GM21447 (cell line): Measurements from ENCODE around the gene CCT8L2.
"Not testable (repeated sequence)": the region's sequence is repeated elsewhere in the genome, so short reads cannot be mapped to it uniquely, and the experiment has no call there.

Experiments used
- ATAC-seq: cut with Tn5 transposase; IDR thresholded peaks from one replicate; pipeline ENCODE4 v1.9.1; 2021; ENCODE audit not compliant: unreplicated experiment

The CCT8L2 gene

GRCh38 chr22:16559996-16560395, 32.6 kb downstream of the CCT8L2 start:
- not testable (repeated sequence) for ATAC-seq

GRCh38 chr22:16559056-16559955, 33.3 kb downstream of the CCT8L2 start:
- ATAC-seq, result no peak

GRCh38 chr22:16558376-16558945, 34.1 kb downstream of the CCT8L2 start:
- not testable (repeated sequence) for ATAC-seq

GRCh38 chr22:16557511-16557910, 35.1 kb downstream of the CCT8L2 start:
- ATAC-seq, result not testable (repeated sequence)

- not testable (repeated sequence) for ATAC-seq
Observed at GRCh38 chr22:16555077-16555994, 37.3 kb downstream of the CCT8L2 start.

- ATAC-seq, result not testable (repeated sequence)
Observed at GRCh38 chr22:16543310-16543709, 49.3 kb downstream of the CCT8L2 start.
